ENCODE results near the gene DPEP3.
A peak's percentile ranks its signal among the peaks of the same experiment; 100 is the strongest.

DPEP3 gene

DNA sequence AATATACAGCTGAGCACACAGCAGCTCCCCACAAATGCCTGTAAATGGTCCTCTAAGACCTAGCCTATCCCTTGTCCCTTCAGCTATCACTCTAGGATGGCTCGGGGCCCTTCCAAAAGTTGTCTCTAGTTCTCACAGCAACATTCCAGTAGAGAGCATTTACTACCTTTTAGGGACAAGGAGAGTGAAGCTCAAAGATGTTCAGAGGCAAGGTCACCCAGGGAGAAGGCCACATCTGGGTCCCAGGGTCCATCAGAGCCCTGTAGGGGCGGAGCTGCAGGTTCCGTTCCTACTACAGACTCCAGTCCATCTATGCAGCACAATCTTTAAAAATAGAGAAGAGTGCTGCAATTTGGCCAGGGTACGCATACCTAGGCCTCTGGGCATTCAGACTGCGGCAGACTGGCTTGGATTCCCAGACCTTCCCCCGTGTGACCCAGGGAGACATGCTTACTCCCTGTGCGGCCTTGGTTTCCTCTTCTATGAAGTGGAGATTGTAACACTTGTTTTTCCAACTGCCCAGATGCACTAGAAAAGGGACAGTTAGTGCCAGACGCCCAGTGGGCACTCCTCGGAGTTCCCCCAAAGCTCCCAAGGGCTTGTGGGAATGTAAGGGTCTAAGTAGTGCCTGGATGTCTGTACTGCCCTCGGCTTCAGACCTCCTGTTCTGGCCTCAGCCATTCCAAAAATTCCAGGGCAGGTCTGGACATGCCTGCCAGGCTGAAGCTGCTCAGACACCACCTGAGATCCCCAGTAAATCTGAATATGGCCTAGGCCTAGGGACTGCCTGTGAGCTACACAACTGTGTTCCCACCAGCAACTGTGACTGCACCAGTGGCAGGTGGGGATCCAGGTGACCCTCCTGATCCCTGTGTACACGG lies 14.4 kb downstream of the DPEP3 start:
- TF ChIP-seq, protein P1, sequence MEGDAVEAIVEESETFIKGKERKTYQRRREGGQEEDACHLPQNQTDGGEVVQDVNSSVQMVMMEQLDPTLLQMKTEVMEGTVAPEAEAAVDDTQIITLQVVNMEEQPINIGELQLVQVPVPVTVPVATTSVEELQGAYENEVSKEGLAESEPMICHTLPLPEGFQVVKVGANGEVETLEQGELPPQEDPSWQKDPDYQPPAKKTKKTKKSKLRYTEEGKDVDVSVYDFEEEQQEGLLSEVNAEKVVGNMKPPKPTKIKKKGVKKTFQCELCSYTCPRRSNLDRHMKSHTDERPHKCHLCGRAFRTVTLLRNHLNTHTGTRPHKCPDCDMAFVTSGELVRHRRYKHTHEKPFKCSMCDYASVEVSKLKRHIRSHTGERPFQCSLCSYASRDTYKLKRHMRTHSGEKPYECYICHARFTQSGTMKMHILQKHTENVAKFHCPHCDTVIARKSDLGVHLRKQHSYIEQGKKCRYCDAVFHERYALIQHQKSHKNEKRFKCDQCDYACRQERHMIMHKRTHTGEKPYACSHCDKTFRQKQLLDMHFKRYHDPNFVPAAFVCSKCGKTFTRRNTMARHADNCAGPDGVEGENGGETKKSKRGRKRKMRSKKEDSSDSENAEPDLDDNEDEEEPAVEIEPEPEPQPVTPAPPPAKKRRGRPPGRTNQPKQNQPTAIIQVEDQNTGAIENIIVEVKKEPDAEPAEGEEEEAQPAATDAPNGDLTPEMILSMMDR (conservative IDR thresholded peaks at IDR 0.05; ENCODE audit: low read length): no peak
- peak; percentile 46 for DNase-seq (ENCODE audit: low read depth)
- H3K4me3 ChIP-seq (ENCODE audit: low read length): peak overlapping the region; percentile 99

GRCh38 chr16:67964477-67965131 lies 15.7 kb downstream of the DPEP3 start:
- DNase-seq (ENCODE audit: low read depth): no peak
- H3K4me3 ChIP-seq (ENCODE audit: low read length): peak overlapping the region; percentile 3; the same call in 1 of the 2 replicates
- TF ChIP-seq, protein P1 (conservative IDR thresholded peaks at IDR 0.05; ENCODE audit: low read length): no peak

- DNase-seq (ENCODE audit: low read depth): no peak
- TF ChIP-seq, protein P1 (conservative IDR thresholded peaks at IDR 0.05; ENCODE audit: low read length): no peak
- H3K4me3 ChIP-seq (ENCODE audit: low read length): no peak overlapping the region
Measured at GRCh38 chr16:67963662-67964321, 16.5 kb downstream of the DPEP3 start.

DNA sequence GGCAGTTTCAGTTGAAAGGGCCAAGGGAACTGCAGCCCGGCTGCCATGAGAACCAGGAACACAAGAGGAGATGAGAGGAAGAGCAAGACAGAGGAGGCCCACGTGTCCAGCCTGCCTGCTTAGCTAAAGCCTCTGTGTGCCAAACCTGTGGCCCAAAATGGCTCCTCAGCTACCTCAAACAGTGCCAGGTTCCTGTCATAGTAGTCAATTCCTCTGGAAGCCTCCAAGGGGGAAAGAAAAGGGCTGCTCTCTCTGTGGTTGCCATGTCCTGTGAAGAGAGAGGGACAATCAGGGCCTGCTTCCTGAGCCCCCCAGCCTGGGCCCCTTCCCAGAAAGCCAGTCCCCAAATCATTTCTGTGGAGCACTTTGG lies 17.0 kb downstream of the DPEP3 start:
- TF ChIP-seq, protein P1 (conservative IDR thresholded peaks at IDR 0.05; ENCODE audit: low read length): no peak
- no peak overlapping the region for H3K4me3 ChIP-seq (ENCODE audit: low read length)
- DNase-seq (ENCODE audit: low read depth): no peak

DNA sequence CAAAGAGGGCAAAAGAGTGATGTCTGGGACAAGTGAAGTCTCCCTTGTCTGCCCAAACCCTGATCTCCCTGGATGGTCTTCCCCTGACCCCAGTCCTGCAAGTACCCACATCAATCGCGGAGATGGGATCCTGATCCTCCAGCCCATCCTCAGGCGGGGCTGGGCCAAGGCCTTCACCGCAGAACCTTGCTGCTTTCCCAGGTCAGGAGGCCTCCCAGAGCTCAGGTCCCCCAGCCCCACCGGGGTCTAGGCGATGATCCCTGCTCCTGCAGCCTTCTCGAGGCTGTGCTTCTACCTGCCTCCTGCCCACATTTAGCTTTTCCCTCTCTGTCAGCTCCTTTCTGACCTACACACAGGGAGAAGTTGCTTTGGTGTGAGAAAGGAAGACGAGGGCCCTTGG lies 18.2 kb downstream of the DPEP3 start:
- no peak for DNase-seq (ENCODE audit: low read depth)
- TF ChIP-seq, protein P1 (conservative IDR thresholded peaks at IDR 0.05; ENCODE audit: low read length): no peak
- H3K4me3 ChIP-seq (ENCODE audit: low read length): no peak overlapping the region

DNA sequence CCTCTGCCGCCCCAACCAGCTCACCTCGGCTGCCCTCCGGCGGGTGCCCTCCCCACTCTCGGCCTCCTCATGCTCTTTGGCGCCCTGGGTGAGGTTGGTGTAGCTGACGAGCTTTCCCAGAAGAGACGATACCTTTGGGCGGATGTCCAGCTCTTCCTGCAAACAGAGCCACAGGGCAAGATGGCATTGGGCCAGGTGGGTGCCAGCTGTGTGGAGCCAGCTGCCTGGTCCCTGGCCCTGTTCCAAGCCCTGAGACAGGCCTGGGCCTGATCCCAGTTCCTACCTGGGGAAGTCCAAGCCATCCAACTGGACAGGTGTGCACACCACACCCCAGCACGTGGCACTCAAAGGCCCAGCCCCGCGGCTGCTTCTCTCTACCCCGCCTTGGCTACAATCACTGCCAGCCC lies 18.7 kb downstream of the DPEP3 start:
- DNase-seq (ENCODE audit: low read depth): no peak

More for the DNA sequence above, 18.7 kb downstream of the DPEP3 start:
- H3K4me3 ChIP-seq (ENCODE audit: low read length): no peak overlapping the region
- TF ChIP-seq, protein P1 (conservative IDR thresholded peaks at IDR 0.05; ENCODE audit: low read length): no peak
